HG03025 (cell line): ENCODE results near the gene IFT22.
"Not testable (repeated sequence)": the region's sequence is repeated elsewhere in the genome, so short reads cannot be mapped to it uniquely, and the experiment has no call there.

ENCODE experiments used
- ATAC-seq: cut with Tn5 transposase; IDR thresholded peaks from one replicate; pipeline ENCODE4 v1.9.1; 2021; ENCODE audit warnings: mild to moderate bottlenecking, moderate library complexity; ENCODE audit not compliant: unreplicated experiment, low FRiP score

The IFT22 gene

GRCh38 chr7:101321491-101322401 lies at the start of gene IFT22:
Gene IFT22 (minus strand): TSS chr7:101321812. CDS start chr7:101321709, 103 bp downstream.
- ATAC-seq = peak; percentile 80

- ATAC-seq = no peak
Measured at GRCh38 chr7:101370836-101371235, 49.2 kb upstream of the IFT22 start.

- no peak for ATAC-seq
Measured at GRCh38 chr7:101368422-101369165, 47.0 kb upstream of the IFT22 start.

GRCh38 chr7:101367676-101368075 lies 46.1 kb upstream of the IFT22 start:
- no peak for ATAC-seq

GRCh38 chr7:101365956-101366355 lies 44.3 kb upstream of the IFT22 start:
- ATAC-seq = no peak

- no peak for ATAC-seq
Measured at GRCh38 chr7:101363734-101364374, 42.2 kb upstream of the IFT22 start.

GRCh38 chr7:101363196-101363733 lies 41.7 kb upstream of the IFT22 start:
- ATAC-seq = no peak

GRCh38 chr7:101362334-101363195 lies 41.0 kb upstream of the IFT22 start, which contains the start of gene COL26A1:
Gene COL26A1 (plus strand): TSS chr7:101362875. CDS start chr7:101363033, 158 bp downstream.
- no peak for ATAC-seq

- no peak for ATAC-seq
Measured at GRCh38 chr7:101357433-101357832, 35.8 kb upstream of the IFT22 start.

- no peak for ATAC-seq
Measured at GRCh38 chr7:101352920-101353308, 31.3 kb upstream of the IFT22 start.

GRCh38 chr7:101349300-101349699 lies 27.7 kb upstream of the IFT22 start:
- not testable (repeated sequence) for ATAC-seq

- ATAC-seq = not testable (repeated sequence)
Measured at GRCh38 chr7:101348456-101349067, 26.9 kb upstream of the IFT22 start.

- ATAC-seq = no peak
Measured at GRCh38 chr7:101347477-101347876, 25.9 kb upstream of the IFT22 start.

- ATAC-seq = no peak
Measured at GRCh38 chr7:101342892-101343291, 21.3 kb upstream of the IFT22 start.

- no peak for ATAC-seq
Measured at GRCh38 chr7:101340379-101340778, 18.8 kb upstream of the IFT22 start.

GRCh38 chr7:101333912-101334311 lies 12.3 kb upstream of the IFT22 start:
- ATAC-seq = no peak

GRCh38 chr7:101332026-101332425 lies 10.4 kb upstream of the IFT22 start:
- ATAC-seq = no peak

- ATAC-seq = no peak
Measured at GRCh38 chr7:101330011-101330484, 8.4 kb upstream of the IFT22 start.

GRCh38 chr7:101328159-101328558 lies 6.5 kb upstream of the IFT22 start:
- ATAC-seq = no peak
